Body of pancreas (tissue), 4 donors: ENCODE results near the gene FAM72A.
"Not testable (repeated sequence)": the region's sequence is repeated elsewhere in the genome, so short reads cannot be mapped to it uniquely, and the experiment has no call there.

ENCODE experiments used
- POLR2A ChIP-seq, 3 donors: fragments of 450-650 bp; IDR thresholded peaks; one replicate each; pipeline ENCODE4 v1.6.1; 2016; ENCODE audit warnings: antibody characterized with exemption in 3 of 3, mild to moderate bottlenecking in 2 of 3
- TF ChIP-seq, protein P1 (sequence below), 7 experiments: fragments of 450-650 bp in 4 of 7; fragments of 200-600 bp in 3 of 7; sonication (generic) in 3 of 7; IDR thresholded peaks; one replicate each; pipeline ENCODE4 v1.5.1; 2016 to 2019; ENCODE audit warnings: antibody characterized with exemption in 7 of 7

DNA sequence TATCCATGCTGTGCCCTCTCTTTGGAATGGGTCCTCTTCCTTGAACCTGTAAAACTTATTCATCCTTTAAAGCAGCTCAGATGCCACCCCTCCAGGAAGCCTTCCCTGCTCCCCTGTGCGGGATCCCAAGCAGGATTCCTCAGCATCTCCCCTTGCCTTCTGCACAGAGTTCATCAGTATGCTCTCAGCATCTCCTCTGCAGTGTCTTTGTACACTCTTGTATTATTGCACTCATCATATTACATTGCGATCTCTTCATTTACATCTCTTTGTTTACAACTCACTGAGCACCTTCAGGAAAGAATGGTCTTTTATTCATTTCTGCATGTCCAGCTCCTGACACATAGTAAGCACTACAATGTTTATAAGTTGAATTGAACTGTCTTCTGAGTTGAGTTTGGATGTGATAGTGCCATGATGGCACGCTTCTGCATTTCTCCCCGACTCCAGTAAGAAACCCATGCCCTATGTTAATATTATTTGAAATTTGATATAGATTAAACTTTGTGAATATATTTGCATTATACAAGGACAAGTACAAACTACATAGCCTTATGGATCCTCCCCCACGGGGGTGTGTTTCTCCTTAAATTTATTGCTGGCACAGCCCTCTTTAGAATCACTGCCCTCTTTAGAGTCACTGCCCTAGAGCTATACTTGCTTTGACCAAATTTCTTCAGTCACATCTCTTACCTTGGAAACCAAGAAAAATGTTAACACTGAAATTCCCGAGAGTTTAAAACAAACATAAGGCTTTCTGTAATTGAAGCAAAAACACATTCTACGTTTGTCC is 13.2 kb upstream of the FAM72A start:
- TF ChIP-seq, protein P1, sequence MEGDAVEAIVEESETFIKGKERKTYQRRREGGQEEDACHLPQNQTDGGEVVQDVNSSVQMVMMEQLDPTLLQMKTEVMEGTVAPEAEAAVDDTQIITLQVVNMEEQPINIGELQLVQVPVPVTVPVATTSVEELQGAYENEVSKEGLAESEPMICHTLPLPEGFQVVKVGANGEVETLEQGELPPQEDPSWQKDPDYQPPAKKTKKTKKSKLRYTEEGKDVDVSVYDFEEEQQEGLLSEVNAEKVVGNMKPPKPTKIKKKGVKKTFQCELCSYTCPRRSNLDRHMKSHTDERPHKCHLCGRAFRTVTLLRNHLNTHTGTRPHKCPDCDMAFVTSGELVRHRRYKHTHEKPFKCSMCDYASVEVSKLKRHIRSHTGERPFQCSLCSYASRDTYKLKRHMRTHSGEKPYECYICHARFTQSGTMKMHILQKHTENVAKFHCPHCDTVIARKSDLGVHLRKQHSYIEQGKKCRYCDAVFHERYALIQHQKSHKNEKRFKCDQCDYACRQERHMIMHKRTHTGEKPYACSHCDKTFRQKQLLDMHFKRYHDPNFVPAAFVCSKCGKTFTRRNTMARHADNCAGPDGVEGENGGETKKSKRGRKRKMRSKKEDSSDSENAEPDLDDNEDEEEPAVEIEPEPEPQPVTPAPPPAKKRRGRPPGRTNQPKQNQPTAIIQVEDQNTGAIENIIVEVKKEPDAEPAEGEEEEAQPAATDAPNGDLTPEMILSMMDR (IDR thresholded peaks at IDR 0.05) = not testable (repeated sequence)
- not testable (repeated sequence) for TF ChIP-seq POLR2A (IDR thresholded peaks at IDR 0.05)
